ENCODE measurements around the gene PSIP1. TPM values are rescaled to one million over a fixed set of nuclear protein-coding genes. Genes with fewer than 3 reads are reported as not detected.

Gene PSIP1
- total RNA-seq, 1 donor from 2014 or later = 402 TPM

DNA sequence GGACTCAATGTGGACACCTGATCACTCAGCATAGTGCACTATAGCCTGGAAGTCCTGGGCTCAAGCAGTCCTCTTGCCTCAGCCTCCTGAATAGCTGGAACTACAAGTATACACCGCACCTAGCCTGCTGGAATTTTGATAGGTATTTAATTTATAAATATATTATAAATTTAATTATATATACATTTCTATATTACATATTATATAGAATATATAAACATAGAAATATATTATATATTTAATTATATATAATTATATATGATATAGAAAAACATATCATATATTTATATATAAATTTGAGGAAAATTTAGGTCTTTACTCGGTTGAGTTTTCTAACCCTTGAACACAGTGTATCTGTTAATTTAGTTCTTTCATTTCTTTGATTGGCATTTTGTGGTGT is 15.2 kb upstream of the PSIP1 start:
- Histone ChIP-seq H3K4me1 (peaks cover 5% of the 10 kb centered on the region), H3K27me3 (no peaks in the 10 kb centered on the region), H3K79me2 (ENCODE audit: low read depth) (no peaks in the 10 kb centered on the region), H3K9ac (no peak overlapping the region), H2AFZ (replicated peaks) (no peak overlapping the region), H4K20me1 (ENCODE audit: low read depth) (no peaks in the 10 kb centered on the region), H3F3A (ENCODE audit: low read depth) (no peaks in the 10 kb centered on the region), H3K4me3 (no peak overlapping the region), H3K36me3 (no peaks in the 10 kb centered on the region), H3K9me3 (ENCODE audit: low read depth) (no peaks in the 10 kb centered on the region), H3K4me2 (no peak overlapping the region), H3K27ac (no peak overlapping the region)
- TF ChIP-seq EZH2 (IDR thresholded peaks at IDR 0.05) (no peak), CTCF (IDR thresholded peaks at IDR 0.05) (no peak), EZH2phosphoT487 (IDR thresholded peaks at IDR 0.05) (no peak)
- no peaks in the 10 kb centered on the region for H3K9me3 Mint-ChIP-seq
- no peak for DNase-seq (ENCODE audit: low spot score)
- H3K27me3 Mint-ChIP-seq (ENCODE audit: insufficient read depth, low read depth) = peaks cover 2% of the 10 kb centered on the region
- no peak overlapping the region for H3K4me3 Mint-ChIP-seq
- no peaks in the 10 kb centered on the region for H3K4me1 Mint-ChIP-seq
- no peak overlapping the region for H3K27ac Mint-ChIP-seq
- H3K36me3 Mint-ChIP-seq = no peaks in the 10 kb centered on the region

DNA sequence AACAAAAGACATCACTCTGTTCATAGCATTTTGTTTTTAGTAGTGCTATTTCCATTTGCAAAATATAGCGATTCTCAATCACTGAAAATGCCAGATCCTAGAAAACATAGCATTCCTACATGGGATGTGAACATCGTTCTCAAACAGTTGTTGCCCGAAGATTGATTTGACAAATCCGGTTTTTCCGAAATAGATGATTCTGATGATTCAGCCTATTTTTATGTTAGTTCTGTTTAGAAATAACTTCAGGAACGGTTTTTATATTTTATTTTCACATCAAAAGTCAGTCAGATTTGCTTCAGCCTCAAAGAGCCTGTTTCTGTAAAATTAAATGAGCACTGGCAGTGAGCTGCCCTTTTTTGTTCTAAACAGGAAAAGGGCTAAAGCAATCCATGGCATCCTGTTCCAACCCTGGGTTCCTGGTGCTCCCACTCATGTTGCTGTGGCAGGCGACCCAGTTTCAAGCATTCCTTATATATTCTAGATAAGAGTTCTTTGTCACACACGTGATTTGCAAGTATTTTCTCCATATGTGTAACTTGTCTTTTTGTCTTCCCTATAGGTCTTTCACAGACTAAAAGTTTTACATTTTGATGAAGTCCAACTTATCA is 14.2 kb upstream of the PSIP1 start:
- no peaks in the 10 kb centered on the region for H3K36me3 Mint-ChIP-seq
- peaks cover 2% of the 10 kb centered on the region for H3K27me3 Mint-ChIP-seq (ENCODE audit: insufficient read depth, low read depth)
- H3K4me1 ChIP-seq = peaks cover 8% of the 10 kb centered on the region
- H3K4me1 Mint-ChIP-seq = no peaks in the 10 kb centered on the region
- H3K4me2 ChIP-seq = no peak overlapping the region
- no peak for TF ChIP-seq EZH2 (IDR thresholded peaks at IDR 0.05)
- TF ChIP-seq CTCF (IDR thresholded peaks at IDR 0.05) = no peak
- TF ChIP-seq EZH2phosphoT487 (IDR thresholded peaks at IDR 0.05) = no peak
- H3F3A ChIP-seq (ENCODE audit: low read depth) = no peaks in the 10 kb centered on the region
- H3K9me3 ChIP-seq (ENCODE audit: low read depth) = no peaks in the 10 kb centered on the region
- H3K27ac Mint-ChIP-seq = no peak overlapping the region
- no peaks in the 10 kb centered on the region for H3K79me2 ChIP-seq (ENCODE audit: low read depth)
- H3K4me3 ChIP-seq = no peak overlapping the region
- DNase-seq (ENCODE audit: low spot score) = no peak
- H3K27me3 ChIP-seq = no peaks in the 10 kb centered on the region
- H3K9ac ChIP-seq = no peak overlapping the region
- no peak overlapping the region for H3K4me3 Mint-ChIP-seq
- H3K9me3 Mint-ChIP-seq = no peaks in the 10 kb centered on the region
- H3K27ac ChIP-seq = no peak overlapping the region
- H4K20me1 ChIP-seq (ENCODE audit: low read depth) = no peaks in the 10 kb centered on the region
- no peak overlapping the region for H2AFZ ChIP-seq (replicated peaks)
- H3K36me3 ChIP-seq = no peaks in the 10 kb centered on the region

DNA sequence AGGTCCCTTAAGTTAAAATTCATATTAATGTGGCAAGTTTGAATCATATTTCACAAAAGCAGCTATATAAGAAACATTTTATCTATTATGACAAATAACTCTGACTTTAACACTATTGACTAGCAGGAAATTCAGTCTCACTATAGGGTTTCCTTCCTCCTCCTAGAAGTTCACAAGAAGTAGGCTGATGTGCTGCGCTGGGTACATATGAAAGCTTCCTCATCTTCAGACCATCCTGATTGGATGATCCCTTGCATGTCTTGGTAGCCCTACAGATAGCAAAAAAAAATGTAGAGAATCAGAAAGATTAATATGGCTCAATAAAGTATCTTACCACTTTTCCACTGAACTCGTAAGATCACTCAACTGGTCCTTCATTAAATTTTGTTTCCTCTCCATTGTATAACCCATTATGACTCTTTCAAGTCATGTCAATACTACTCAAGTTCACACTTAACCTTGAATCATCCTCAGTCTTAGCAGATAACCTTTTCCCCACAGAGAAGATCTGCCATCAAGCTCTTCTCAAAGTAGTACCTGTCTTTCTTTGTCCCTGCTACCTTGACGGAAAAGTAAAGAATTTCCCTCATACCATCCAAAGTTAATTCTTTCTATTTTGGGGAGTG is 11.5 kb upstream of the PSIP1 start:
- no peak overlapping the region for H3K4me3 Mint-ChIP-seq
- Histone ChIP-seq H3K27me3 (no peaks in the 10 kb centered on the region), H3K9ac (no peak overlapping the region), H3K27ac (no peak overlapping the region), H3K4me2 (no peak overlapping the region), H3K36me3 (no peaks in the 10 kb centered on the region), H3F3A (ENCODE audit: low read depth) (no peaks in the 10 kb centered on the region), H3K9me3 (ENCODE audit: low read depth) (no peaks in the 10 kb centered on the region), H3K4me3 (no peak overlapping the region), H3K4me1 (peaks cover 8% of the 10 kb centered on the region), H3K79me2 (ENCODE audit: low read depth) (no peaks in the 10 kb centered on the region), H2AFZ (replicated peaks) (no peak overlapping the region), H4K20me1 (ENCODE audit: low read depth) (no peaks in the 10 kb centered on the region)
- TF ChIP-seq CTCF (IDR thresholded peaks at IDR 0.05) (no peak), EZH2phosphoT487 (IDR thresholded peaks at IDR 0.05) (no peak)
- no peak for DNase-seq (ENCODE audit: low spot score)
- no peak overlapping the region for H3K27ac Mint-ChIP-seq
- H3K4me1 Mint-ChIP-seq = no peaks in the 10 kb centered on the region
- peaks cover 2% of the 10 kb centered on the region for H3K27me3 Mint-ChIP-seq (ENCODE audit: insufficient read depth, low read depth)
- no peaks in the 10 kb centered on the region for H3K9me3 Mint-ChIP-seq
- H3K36me3 Mint-ChIP-seq = no peaks in the 10 kb centered on the region
